GM13977 (cell line): ENCODE data around the gene ANAPC16.
"Not testable (repeated sequence)": the region's sequence is repeated elsewhere in the genome, so short reads cannot be mapped to it uniquely, and the experiment has no call there.

Experiments used
- DNase-seq: peaks from one replicate; pipeline ENCODE4 v3.0.0; 2012; ENCODE audit warnings: low spot score
- in situ Hi-C: fragments of 300-500 bp; cut with MboI; formaldehyde crosslinking; loops from one replicate; pipeline ENCODE4 v1.12.0; 2022; ENCODE audit warnings: low sequenced_read_pairs, low pct_unique_long_range_greater_than_20kb, mixed read lengths, inconsistent platforms; ENCODE audit not compliant: unreplicated experiment
- TF ChIP-seq, protein P1 (sequence below): IDR thresholded peaks from 2 replicates; pipeline ENCODE4 v1.5.1; 2012; ENCODE audit warnings: mild to moderate bottlenecking, control low read depth; ENCODE audit not compliant: insufficient read depth; ENCODE audit errors: extremely low read depth, missing control alignments

ANAPC16 gene

DNA sequence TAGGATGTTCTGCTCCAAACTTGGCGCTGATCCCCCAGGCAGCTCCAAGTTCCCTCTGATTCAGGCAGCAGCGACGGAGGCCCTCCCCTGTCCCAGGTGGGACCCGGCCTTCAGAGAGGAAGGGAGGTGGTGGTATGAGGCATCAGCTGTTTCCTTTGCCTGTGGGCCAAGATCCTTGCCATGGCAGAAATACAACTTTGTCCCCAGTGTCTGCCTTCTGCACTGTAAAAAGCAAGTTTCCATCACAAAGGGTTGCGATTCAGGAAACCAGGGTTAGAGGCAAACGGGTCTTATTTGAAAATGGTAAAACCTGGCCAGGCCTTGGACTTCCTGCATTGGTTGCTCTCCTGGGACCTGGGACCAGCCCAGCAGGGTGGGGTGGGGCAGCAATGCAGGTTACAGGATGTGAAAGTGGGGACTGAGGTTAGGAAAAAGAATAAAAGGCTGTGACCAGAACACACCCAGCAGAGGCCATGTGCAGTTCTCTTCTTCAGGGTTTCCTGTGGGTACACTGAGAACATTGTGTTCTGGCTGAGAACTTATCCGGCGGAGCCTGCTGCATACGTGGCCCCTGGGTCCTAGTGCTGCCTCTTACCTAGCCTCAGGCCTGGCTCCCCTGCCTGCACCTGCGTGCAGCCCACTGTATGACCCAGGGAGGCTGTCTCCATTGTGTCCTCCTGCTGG, 32.8 kb downstream of the ANAPC16 start:
- peak; percentile 78 for DNase-seq
- in situ Hi-C loops = no loop called here
- TF ChIP-seq, protein P1, sequence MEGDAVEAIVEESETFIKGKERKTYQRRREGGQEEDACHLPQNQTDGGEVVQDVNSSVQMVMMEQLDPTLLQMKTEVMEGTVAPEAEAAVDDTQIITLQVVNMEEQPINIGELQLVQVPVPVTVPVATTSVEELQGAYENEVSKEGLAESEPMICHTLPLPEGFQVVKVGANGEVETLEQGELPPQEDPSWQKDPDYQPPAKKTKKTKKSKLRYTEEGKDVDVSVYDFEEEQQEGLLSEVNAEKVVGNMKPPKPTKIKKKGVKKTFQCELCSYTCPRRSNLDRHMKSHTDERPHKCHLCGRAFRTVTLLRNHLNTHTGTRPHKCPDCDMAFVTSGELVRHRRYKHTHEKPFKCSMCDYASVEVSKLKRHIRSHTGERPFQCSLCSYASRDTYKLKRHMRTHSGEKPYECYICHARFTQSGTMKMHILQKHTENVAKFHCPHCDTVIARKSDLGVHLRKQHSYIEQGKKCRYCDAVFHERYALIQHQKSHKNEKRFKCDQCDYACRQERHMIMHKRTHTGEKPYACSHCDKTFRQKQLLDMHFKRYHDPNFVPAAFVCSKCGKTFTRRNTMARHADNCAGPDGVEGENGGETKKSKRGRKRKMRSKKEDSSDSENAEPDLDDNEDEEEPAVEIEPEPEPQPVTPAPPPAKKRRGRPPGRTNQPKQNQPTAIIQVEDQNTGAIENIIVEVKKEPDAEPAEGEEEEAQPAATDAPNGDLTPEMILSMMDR = no peak

DNA sequence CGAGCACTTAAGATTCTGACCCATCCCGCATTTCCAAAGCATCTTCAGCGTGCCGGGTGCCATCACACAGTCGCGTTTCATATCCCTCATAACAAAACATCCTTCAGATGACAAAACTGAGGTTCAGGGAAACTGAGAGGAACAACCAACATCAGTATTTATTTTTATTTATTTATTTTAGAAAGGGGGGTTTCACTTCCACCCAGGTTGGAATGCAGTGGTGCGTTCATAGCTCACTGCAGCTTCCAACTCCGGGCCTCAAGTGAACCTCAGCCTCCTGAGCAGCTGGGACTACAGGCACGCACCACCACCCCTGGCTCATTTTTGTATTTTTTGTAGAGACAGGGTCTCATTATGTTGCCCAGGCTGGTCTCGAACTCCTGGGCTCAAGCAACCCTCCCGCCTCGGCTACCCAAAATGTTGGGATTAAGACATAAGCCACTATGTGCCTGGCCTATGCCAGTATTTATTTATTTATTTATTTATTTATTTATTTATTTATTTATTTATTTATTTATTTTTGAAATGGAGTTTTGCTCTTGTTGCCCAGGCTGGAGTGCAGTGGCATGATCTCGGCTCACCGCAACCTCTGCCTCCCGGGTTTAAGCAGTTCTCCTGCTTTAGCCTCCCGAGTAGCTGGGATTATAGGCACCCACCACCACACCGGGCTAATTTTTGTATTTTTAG, 33.5 kb downstream of the ANAPC16 start:
- DNase-seq, in situ Hi-C loops: not testable (repeated sequence)

GRCh38 chr10:72250666-72251065, 34.9 kb downstream of the ANAPC16 start:
- TF ChIP-seq, protein P1 = no peak
- in situ Hi-C loops = loop anchor here (10.0 kb wide), 1 partner anchor 84 kb away; no protein-coding TSS in a partner anchor
- DNase-seq = no peak

GRCh38 chr10:72251635-72252034, 35.8 kb downstream of the ANAPC16 start:
- TF ChIP-seq, protein P1 = no peak
- no peak for DNase-seq
- in situ Hi-C loops = loop anchor here (10.0 kb wide), 1 partner anchor 83 kb away; no protein-coding TSS in a partner anchor

DNA sequence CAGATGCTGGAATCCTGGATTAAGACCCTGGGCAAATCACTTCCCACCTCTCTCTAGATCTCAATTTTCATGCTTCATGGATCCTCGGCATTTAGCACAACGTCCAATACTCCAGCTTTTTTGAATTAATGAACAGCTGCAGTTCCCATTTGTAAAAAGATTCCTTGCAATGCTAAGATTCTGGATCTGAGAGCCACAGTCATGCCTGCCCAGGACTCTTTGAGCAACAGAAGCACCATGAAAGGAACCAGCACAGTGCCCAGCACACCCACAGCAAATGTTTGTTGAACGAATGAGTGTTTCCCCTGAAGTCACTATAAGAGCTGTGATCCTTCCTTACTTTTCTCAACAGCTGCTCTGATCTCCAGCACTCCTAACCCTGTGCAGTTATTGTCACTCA, 37.2 kb downstream of the ANAPC16 start:
- in situ Hi-C loops = loop anchor here (10.0 kb wide), 1 partner anchor 82 kb away; no protein-coding TSS in a partner anchor
- TF ChIP-seq, protein P1 = no peak
- DNase-seq = no peak

DNA sequence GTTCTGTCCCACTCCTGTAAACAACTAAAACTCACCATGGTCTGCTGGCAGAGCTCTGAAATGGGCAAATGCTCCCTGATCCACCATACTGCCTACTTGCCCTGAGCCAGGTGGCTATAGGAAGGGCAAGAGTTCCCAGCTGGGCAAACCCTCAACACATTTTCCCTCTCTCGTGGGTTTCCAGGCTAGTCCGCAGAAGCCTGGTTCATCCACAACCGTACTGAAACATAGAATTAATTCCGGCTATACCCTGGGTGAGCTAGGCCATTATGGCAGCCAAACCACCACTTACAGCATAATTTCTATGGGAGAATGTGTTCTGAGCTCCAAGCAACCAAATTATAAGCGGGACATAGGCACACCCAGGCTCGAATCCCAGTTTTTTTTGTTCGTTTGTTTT, 37.8 kb downstream of the ANAPC16 start:
- DNase-seq = no peak
- in situ Hi-C loops = loop anchor here (10.0 kb wide), 1 partner anchor 81 kb away; no protein-coding TSS in a partner anchor
- TF ChIP-seq, protein P1 = no peak
